DND-41 (cell line): ENCODE measurements around the gene CLDN9.

ENCODE experiments used
- ATAC-seq: fragments of 200-7000 bp; cut with Tn5 transposase; 3 replicates; pipeline ENCODE4 v1.9.1; 2021; ENCODE audit warnings: low read depth; ENCODE audit not compliant: insufficient read depth
- DNase-seq: peaks from one replicate; pipeline ENCODE4 v3.0.0-alpha.2; 2020
- H2AFZ ChIP-seq: 2 replicates; pipeline ENCODE4 v1.6.0; 2012; ENCODE audit warnings: low read depth, low read length
- H3K27ac ChIP-seq: 2 replicates; pipeline ENCODE4 v1.5.1; 2012; ENCODE audit warnings: low read length, inconsistent platforms
- H3K27me3 ChIP-seq: fragments of 200-600 bp; sonication (generic); 2 replicates; pipeline ENCODE4 v1.6.0; 2012; ENCODE audit warnings: low read length, mild to moderate bottlenecking, inconsistent platforms; ENCODE audit not compliant: insufficient read depth, poor library complexity
- H3K36me3 ChIP-seq: 2 replicates; pipeline ENCODE4 v1.5.1; 2012; ENCODE audit warnings: low read length, inconsistent platforms; ENCODE audit not compliant: insufficient read depth
- H3K4me1 ChIP-seq: 2 replicates; pipeline ENCODE4 v1.5.1; 2012; ENCODE audit warnings: mild to moderate bottlenecking, low read length; ENCODE audit not compliant: insufficient read depth
- H3K4me2 ChIP-seq: 2 replicates; pipeline ENCODE4 v1.6.0; 2012; ENCODE audit warnings: mild to moderate bottlenecking, moderate library complexity, low read length, inconsistent platforms; ENCODE audit not compliant: insufficient read depth
- H3K4me3 ChIP-seq, 2 experiments: fragments of 200-600 bp in 1 of 2; shearing (Covaris generic) in 1 of 2; 2 replicates each; pipeline ENCODE4 v1.5.1; 2012 to 2016; ENCODE audit warnings: inconsistent platforms in 2 of 2, low read length in 2 of 2, mild to moderate bottlenecking in 2 of 2, low read depth in 1 of 2, moderate library complexity in 1 of 2
- H3K79me2 ChIP-seq: 2 replicates; pipeline ENCODE4 v1.6.0; 2012; ENCODE audit warnings: low read length, inconsistent platforms; ENCODE audit not compliant: insufficient read depth
- H3K9ac ChIP-seq: 2 replicates; pipeline ENCODE4 v1.6.0; 2012; ENCODE audit warnings: low read depth, mild to moderate bottlenecking, inconsistent platforms, low read length, moderate library complexity
- H3K9me3 ChIP-seq: 2 replicates; pipeline ENCODE4 v1.5.1; 2012; ENCODE audit warnings: low read length, moderate library complexity, mild to moderate bottlenecking, inconsistent platforms; ENCODE audit not compliant: insufficient read depth, severe bottlenecking
- H4K20me1 ChIP-seq: 2 replicates; pipeline ENCODE4 v1.6.0; 2012; ENCODE audit warnings: low read length; ENCODE audit not compliant: insufficient read depth
- EZH2 ChIP-seq: IDR thresholded peaks from 3 replicates; pipeline ENCODE4 v1.6.1; 2012; ENCODE audit warnings: borderline replicate concordance, low read depth, mild to moderate bottlenecking, moderate library complexity, low read length, inconsistent platforms; ENCODE audit not compliant: severe bottlenecking
- TF ChIP-seq, protein P1 (sequence below): IDR thresholded peaks from 2 replicates; pipeline ENCODE4 v1.5.1; 2012; ENCODE audit warnings: borderline replicate concordance, low read length, moderate library complexity, mild to moderate bottlenecking; ENCODE audit not compliant: poor library complexity, severe bottlenecking; ENCODE audit errors: extremely low read depth

The CLDN9 gene

DNA sequence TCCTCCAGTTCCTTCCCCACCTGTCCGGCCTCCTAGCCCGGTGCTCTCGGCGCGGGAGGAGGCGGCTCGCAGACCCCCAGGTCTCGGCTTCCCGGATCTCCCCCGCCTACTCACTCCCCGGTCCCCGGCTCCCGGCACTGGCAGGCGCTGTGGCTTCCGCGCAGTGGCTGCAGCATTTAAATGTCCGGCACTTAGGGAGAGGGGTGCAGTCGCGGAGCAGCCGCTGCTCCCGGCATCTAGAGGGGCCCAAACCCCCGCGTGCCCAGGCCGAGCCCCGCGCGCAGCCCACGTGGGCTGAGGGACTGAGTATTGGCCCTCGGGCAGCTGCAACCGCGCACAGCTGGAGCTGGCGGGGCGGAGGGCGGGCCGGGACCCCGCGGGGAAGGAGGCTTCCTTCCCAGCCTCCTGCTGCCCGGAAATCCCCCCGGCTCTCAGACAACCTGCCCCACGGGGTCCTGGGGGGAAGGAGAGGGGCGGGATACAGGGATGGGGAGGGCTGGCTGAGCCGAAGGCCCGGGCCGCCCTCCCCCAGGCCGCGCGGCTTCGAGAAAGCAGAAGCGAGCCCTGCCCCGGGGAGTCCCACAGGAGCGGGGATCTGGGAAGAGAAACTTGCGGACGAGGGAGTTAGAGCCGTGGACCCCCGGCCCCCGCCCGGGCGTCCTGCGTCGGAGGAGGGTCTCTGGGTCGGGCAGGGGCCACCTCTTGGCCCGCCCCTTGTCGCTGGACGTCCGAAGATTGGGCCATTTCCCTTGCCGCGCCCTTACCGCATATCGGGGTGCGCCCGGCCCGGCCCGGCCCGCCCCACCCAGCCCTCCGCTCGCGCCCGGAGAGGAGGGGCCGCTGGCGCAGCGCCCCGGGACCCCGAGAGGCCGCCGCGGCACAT lies 33.3 kb downstream of the CLDN9 start, which contains the start of gene MMP25:
Gene MMP25, plus strand, starts transcription at position 804 of the 883 bp plus-strand sequence. CDS start 357 bp downstream, outside the sequence.
- peaks cover 25% of the 10 kb centered on the region for H3K27me3 ChIP-seq
- H3K4me1 ChIP-seq, result peaks cover 10% of the 10 kb centered on the region
- peak within 1 kb of the TSS in 1 of 2 experiments; percentile 34; a peak in 3 of 4 replicates for H3K4me3 ChIP-seq
- peak within 1 kb of the TSS; percentile 55 for H2AFZ ChIP-seq
- no peaks in the 10 kb centered on the region for H3K79me2 ChIP-seq
- H3K9me3 ChIP-seq, result no peaks in the 10 kb centered on the region
- DNase-seq (no peak), ATAC-seq (peak; percentile 56)
- H3K36me3 ChIP-seq, result no peaks in the 10 kb centered on the region
- peak; percentile 86 for TF ChIP-seq EZH2
- TF ChIP-seq, protein P1, sequence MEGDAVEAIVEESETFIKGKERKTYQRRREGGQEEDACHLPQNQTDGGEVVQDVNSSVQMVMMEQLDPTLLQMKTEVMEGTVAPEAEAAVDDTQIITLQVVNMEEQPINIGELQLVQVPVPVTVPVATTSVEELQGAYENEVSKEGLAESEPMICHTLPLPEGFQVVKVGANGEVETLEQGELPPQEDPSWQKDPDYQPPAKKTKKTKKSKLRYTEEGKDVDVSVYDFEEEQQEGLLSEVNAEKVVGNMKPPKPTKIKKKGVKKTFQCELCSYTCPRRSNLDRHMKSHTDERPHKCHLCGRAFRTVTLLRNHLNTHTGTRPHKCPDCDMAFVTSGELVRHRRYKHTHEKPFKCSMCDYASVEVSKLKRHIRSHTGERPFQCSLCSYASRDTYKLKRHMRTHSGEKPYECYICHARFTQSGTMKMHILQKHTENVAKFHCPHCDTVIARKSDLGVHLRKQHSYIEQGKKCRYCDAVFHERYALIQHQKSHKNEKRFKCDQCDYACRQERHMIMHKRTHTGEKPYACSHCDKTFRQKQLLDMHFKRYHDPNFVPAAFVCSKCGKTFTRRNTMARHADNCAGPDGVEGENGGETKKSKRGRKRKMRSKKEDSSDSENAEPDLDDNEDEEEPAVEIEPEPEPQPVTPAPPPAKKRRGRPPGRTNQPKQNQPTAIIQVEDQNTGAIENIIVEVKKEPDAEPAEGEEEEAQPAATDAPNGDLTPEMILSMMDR, result no peak
- peak within 1 kb of the TSS; percentile 39; the same call in 1 of the 2 replicates for H3K9ac ChIP-seq
- peak within 1 kb of the TSS; percentile 60 for H3K4me2 ChIP-seq
- no peak within 1 kb of the TSS for H3K27ac ChIP-seq
- H4K20me1 ChIP-seq, result peaks cover 2% of the 10 kb centered on the region; the same call in 1 of the 2 replicates

DNA sequence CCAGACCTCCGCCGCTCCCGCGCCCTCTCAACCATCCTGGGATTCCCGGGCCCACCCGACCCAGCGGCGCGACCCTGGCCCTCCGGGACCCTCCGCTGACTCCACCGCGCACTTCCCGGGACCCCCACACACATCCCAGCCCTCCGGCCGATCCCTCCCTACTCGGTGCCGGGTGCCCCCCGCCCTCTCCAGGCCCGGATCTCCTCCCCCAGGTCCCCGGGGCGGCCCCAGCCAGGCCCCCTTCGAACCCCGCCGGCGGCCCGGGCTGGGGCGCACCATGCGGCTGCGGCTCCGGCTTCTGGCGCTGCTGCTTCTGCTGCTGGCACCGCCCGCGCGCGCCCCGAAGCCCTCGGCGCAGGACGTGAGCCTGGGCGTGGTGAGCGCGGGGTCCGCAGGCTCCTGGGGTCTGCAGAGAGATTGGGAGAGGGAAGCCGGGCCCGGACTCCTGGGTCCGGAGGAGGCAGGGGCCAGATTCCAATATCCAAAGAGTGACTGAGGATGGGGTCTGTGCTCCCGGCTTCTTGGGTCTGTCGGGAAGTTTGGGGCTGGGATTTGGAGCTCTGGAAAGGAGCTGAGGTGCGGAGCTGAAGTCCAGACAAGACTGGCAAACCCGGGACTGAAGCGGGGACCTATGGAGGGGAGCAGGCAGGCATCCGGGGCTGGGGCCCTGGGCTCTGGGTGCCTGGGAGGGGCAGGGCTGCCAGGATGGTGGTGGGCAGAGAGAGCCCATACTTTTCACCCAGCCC lies 34.1 kb downstream of the CLDN9 start:
- H3K4me2 ChIP-seq, result no peak overlapping the region
- ATAC-seq (no peak), DNase-seq (no peak)
- H3K79me2 ChIP-seq, result no peaks in the 10 kb centered on the region
- no peak overlapping the region for H3K9ac ChIP-seq
- peaks cover 2% of the 10 kb centered on the region; the same call in 1 of the 2 replicates for H4K20me1 ChIP-seq
- H2AFZ ChIP-seq, result no peak overlapping the region
- H3K36me3 ChIP-seq, result no peaks in the 10 kb centered on the region
- H3K4me3 ChIP-seq, result no peak overlapping the region
- no peaks in the 10 kb centered on the region for H3K9me3 ChIP-seq
- H3K27ac ChIP-seq, result no peak overlapping the region
- H3K27me3 ChIP-seq, result peaks cover 25% of the 10 kb centered on the region
- TF ChIP-seq, protein P1, result no peak
- no peak for TF ChIP-seq EZH2
- H3K4me1 ChIP-seq, result peaks cover 10% of the 10 kb centered on the region

DNA sequence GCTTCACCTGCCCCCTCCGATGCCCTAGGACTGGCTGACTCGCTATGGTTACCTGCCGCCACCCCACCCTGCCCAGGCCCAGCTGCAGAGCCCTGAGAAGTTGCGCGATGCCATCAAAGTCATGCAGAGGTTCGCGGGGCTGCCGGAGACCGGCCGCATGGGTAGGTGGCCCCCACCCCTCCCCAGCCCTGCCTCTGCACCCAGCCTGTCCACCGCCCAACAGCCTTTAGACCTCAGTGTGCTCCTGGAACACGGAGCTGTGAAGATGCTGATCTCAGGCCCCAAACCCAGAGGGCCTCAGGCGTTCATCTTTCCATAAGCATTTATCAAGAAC lies 34.6 kb downstream of the CLDN9 start:
- H3K36me3 ChIP-seq, result no peaks in the 10 kb centered on the region
- H3K4me1 ChIP-seq, result peaks cover 10% of the 10 kb centered on the region
- H3K79me2 ChIP-seq, result no peaks in the 10 kb centered on the region
- H3K4me2 ChIP-seq, result no peak overlapping the region
- DNase-seq, result no peak
- peaks cover 2% of the 10 kb centered on the region; the same call in 1 of the 2 replicates for H4K20me1 ChIP-seq
- H2AFZ ChIP-seq, result no peak overlapping the region
- TF ChIP-seq, protein P1, result no peak
- TF ChIP-seq EZH2, result no peak
- no peak overlapping the region for H3K9ac ChIP-seq
- H3K9me3 ChIP-seq, result no peaks in the 10 kb centered on the region
- no peak for ATAC-seq
- H3K27me3 ChIP-seq, result peaks cover 25% of the 10 kb centered on the region
- no peak overlapping the region for H3K4me3 ChIP-seq
- H3K27ac ChIP-seq, result no peak overlapping the region
